Keratinocyte (primary cell): Measurements from ENCODE around the gene GLRX3. TPM values are rescaled to one million over a fixed set of nuclear protein-coding genes. Genes with fewer than 3 reads are reported as not detected.

ENCODE experiments used
- DNase-seq: peaks from one replicate; pipeline ENCODE4 v3.0.0-alpha.2; 2011; ENCODE audit warnings: low read depth, missing footprints, low spot score
- FAIRE-seq: peaks from 2 replicates; lab custom pipeline; 2011; peaks lifted over from hg19 to GRCh38; lab: Jason Lieb, UNC
- H2AFZ ChIP-seq: 2 replicates; pipeline ENCODE4 v1.6.0; 2012; ENCODE audit warnings: low read length, control low read depth, inconsistent platforms; ENCODE audit not compliant: control insufficient read depth
- H3K27ac ChIP-seq: 2 replicates; pipeline ENCODE4 v1.5.1; 2011; ENCODE audit warnings: low read length; ENCODE audit not compliant: control insufficient read depth, insufficient read depth
- H3K27me3 ChIP-seq: 3 replicates; pipeline ENCODE4 v1.6.0; 2011; ENCODE audit warnings: low read length; ENCODE audit not compliant: control insufficient read depth, insufficient read depth; ENCODE audit errors: extremely low read depth
- H3K36me3 ChIP-seq, 2 experiments: 2 replicates in 1 of 2; 3 replicates in 1 of 2; pipeline ENCODE4 v1.5.1; 2011; ENCODE audit warnings: low read length in 2 of 2, mild to moderate bottlenecking in 1 of 2; ENCODE audit not compliant: control insufficient read depth in 2 of 2, insufficient read depth in 2 of 2; ENCODE audit errors: extremely low read depth in 1 of 2
- H3K4me1 ChIP-seq: 3 replicates; pipeline ENCODE4 v1.5.1; 2011; ENCODE audit warnings: low read length; ENCODE audit not compliant: control insufficient read depth, insufficient read depth; ENCODE audit errors: extremely low read depth
- H3K4me2 ChIP-seq: 3 replicates; pipeline ENCODE4 v1.6.0; 2011; ENCODE audit warnings: low read depth, low read length; ENCODE audit not compliant: control insufficient read depth, insufficient read depth; ENCODE audit errors: extremely low read depth
- H3K4me3 ChIP-seq, 3 experiments: fragments of 200-600 bp in 1 of 3; sonication (generic) in 1 of 3; 2 replicates in 2 of 3; 3 replicates in 1 of 3; pipeline ENCODE4 v1.5.1; 2011 to 2016; ENCODE audit warnings: low read length in 3 of 3, mild to moderate bottlenecking in 3 of 3, control low read depth in 2 of 3, inconsistent platforms in 1 of 3, low read depth in 1 of 3, mixed read lengths in 1 of 3, mixed run types in 1 of 3, moderate library complexity in 1 of 3; ENCODE audit not compliant: control insufficient read depth in 2 of 3, insufficient read depth in 2 of 3; ENCODE audit errors: extremely low read depth in 1 of 3
- H3K79me2 ChIP-seq: 2 replicates; pipeline ENCODE4 v1.6.0; 2012; ENCODE audit warnings: low read length; ENCODE audit not compliant: control insufficient read depth, insufficient read depth
- H3K9ac ChIP-seq: 3 replicates; pipeline ENCODE4 v1.6.0; 2011; ENCODE audit warnings: low read length; ENCODE audit not compliant: control insufficient read depth, insufficient read depth; ENCODE audit errors: extremely low read depth
- H3K9me1 ChIP-seq: 3 replicates; pipeline ENCODE4 v1.6.0; 2011; ENCODE audit warnings: low read length; ENCODE audit not compliant: control insufficient read depth, insufficient read depth; ENCODE audit errors: extremely low read depth
- H3K9me3 ChIP-seq: 2 replicates; pipeline ENCODE4 v1.5.1; 2012; ENCODE audit warnings: low read depth, low read length; ENCODE audit not compliant: control insufficient read depth
- H4K20me1 ChIP-seq: 3 replicates; pipeline ENCODE4 v1.6.0; 2011; ENCODE audit warnings: low read length; ENCODE audit not compliant: control insufficient read depth, insufficient read depth; ENCODE audit errors: extremely low read depth
- EZH2 ChIP-seq: IDR thresholded peaks from one replicate; pipeline ENCODE4 v1.6.1; 2012; ENCODE audit warnings: inconsistent platforms, mild to moderate bottlenecking, low read length, moderate library complexity
- dilution Hi-C: fragments of 300-500 bp; cut with MboI; formaldehyde crosslinking; loops from one replicate; pipeline ENCODE4 v1.7.0; 2020; ENCODE audit warnings: low sequenced_read_pairs; ENCODE audit not compliant: extremely low pct_ligation_motif_present
- polyA plus RNA-seq, 5 experiments: library from polyadenylated mRNA; depleted of rRNA in 3 of 5; stranded (reverse) in 3 of 5; stranded (forward) in 1 of 5; unstranded in 1 of 5; fragments of >200 nt; gene quantifications; 1 replicate in 1 of 5; 2 replicates in 3 of 5; 3 replicates in 1 of 5; pipeline versions ENCODE4 v1.2.1 to v1.2.3, GENCODE V29; 2011 to 2012; ENCODE audit warnings: missing spikeins in 2 of 5, low read depth in 1 of 5, low replicate concordance in 1 of 5
- TF ChIP-seq, protein P1 (sequence below), 3 experiments: IDR thresholded peaks in 1 of 3; conservative IDR thresholded peaks in 1 of 3; optimal IDR thresholded peaks in 1 of 3; 2 replicates in 2 of 3; 3 replicates in 1 of 3; pipeline versions ENCODE3 to v1.5.1; 2011; ENCODE audit warnings: low read length in 3 of 3, mild to moderate bottlenecking in 3 of 3, moderate library complexity in 2 of 3, control low read depth in 1 of 3, inconsistent platforms in 1 of 3; ENCODE audit not compliant: insufficient read depth in 2 of 3; ENCODE audit errors: extremely low read depth in 1 of 3

GLRX3 gene
- polyA plus RNA-seq, 1 donor (not counting 4 experiments of a cell fraction or from before 2014, with no cell fraction given): 215 TPM

GRCh38 chr10:130174328-130174727 is 38.1 kb downstream of the GLRX3 start:
- no peaks in the 10 kb centered on the region for H3K27me3 ChIP-seq
- TF ChIP-seq EZH2: no peak
- TF ChIP-seq, protein P1, sequence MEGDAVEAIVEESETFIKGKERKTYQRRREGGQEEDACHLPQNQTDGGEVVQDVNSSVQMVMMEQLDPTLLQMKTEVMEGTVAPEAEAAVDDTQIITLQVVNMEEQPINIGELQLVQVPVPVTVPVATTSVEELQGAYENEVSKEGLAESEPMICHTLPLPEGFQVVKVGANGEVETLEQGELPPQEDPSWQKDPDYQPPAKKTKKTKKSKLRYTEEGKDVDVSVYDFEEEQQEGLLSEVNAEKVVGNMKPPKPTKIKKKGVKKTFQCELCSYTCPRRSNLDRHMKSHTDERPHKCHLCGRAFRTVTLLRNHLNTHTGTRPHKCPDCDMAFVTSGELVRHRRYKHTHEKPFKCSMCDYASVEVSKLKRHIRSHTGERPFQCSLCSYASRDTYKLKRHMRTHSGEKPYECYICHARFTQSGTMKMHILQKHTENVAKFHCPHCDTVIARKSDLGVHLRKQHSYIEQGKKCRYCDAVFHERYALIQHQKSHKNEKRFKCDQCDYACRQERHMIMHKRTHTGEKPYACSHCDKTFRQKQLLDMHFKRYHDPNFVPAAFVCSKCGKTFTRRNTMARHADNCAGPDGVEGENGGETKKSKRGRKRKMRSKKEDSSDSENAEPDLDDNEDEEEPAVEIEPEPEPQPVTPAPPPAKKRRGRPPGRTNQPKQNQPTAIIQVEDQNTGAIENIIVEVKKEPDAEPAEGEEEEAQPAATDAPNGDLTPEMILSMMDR (optimal IDR thresholded peaks at IDR 0.05 in 1 of 3, IDR thresholded peaks at IDR 0.05 in 1 of 3, conservative IDR thresholded peaks at IDR 0.05 in 1 of 3; ENCODE audit: extremely low read depth in 1 of 3, insufficient read depth in 2 of 3, low read length in 3 of 3): no peak
- H2AFZ ChIP-seq: no peak overlapping the region
- no peak overlapping the region for H3K9ac ChIP-seq
- no peak overlapping the region for H3K4me2 ChIP-seq
- H3K9me3 ChIP-seq: no peaks in the 10 kb centered on the region
- H3K27ac ChIP-seq: no peak overlapping the region
- H3K9me1 ChIP-seq: no peaks in the 10 kb centered on the region
- no peaks in the 10 kb centered on the region for H3K4me1 ChIP-seq
- H3K4me3 ChIP-seq: no peak overlapping the region
- H4K20me1 ChIP-seq: peaks cover 5% of the 10 kb centered on the region
- peaks cover 19 to 30% of the 10 kb centered on the region in 2 experiments for H3K36me3 ChIP-seq
- dilution Hi-C loops: no loop called here
- DNase-seq (no peak), FAIRE-seq (no peak)
- peaks cover 7% of the 10 kb centered on the region for H3K79me2 ChIP-seq

GRCh38 chr10:130175074-130175473 is 38.9 kb downstream of the GLRX3 start:
- no peak for FAIRE-seq

More at GRCh38 chr10:130175074-130175473, 38.9 kb downstream of the GLRX3 start:
- H3K9me1 ChIP-seq: no peaks in the 10 kb centered on the region
- no peak overlapping the region for H2AFZ ChIP-seq
- H3K36me3 ChIP-seq: peaks cover 22 to 33% of the 10 kb centered on the region in 2 experiments
- TF ChIP-seq, protein P1 (optimal IDR thresholded peaks at IDR 0.05 in 1 of 3, IDR thresholded peaks at IDR 0.05 in 1 of 3, conservative IDR thresholded peaks at IDR 0.05 in 1 of 3; ENCODE audit: extremely low read depth in 1 of 3, insufficient read depth in 2 of 3, low read length in 3 of 3): no peak
- TF ChIP-seq EZH2: no peak
- no peak overlapping the region for H3K4me2 ChIP-seq
- dilution Hi-C loops: no loop called here
- no peaks in the 10 kb centered on the region for H3K4me1 ChIP-seq
- H3K27me3 ChIP-seq: no peaks in the 10 kb centered on the region
- H4K20me1 ChIP-seq: no peaks in the 10 kb centered on the region
- DNase-seq: no peak
- H3K9me3 ChIP-seq: no peaks in the 10 kb centered on the region
- H3K79me2 ChIP-seq: peaks cover 4% of the 10 kb centered on the region
- no peak overlapping the region for H3K4me3 ChIP-seq
- no peak overlapping the region for H3K9ac ChIP-seq
- H3K27ac ChIP-seq: no peak overlapping the region
